Raji (cell line): ENCODE results near the gene PIP5K1C.

ENCODE experiments used
- POLR2A ChIP-seq: IDR thresholded peaks from 2 replicates; pipeline ENCODE4 v1.6.1; 2011; ENCODE audit warnings: low read depth, low read length, control low read depth; ENCODE audit not compliant: insufficient read depth

Gene PIP5K1C

DNA sequence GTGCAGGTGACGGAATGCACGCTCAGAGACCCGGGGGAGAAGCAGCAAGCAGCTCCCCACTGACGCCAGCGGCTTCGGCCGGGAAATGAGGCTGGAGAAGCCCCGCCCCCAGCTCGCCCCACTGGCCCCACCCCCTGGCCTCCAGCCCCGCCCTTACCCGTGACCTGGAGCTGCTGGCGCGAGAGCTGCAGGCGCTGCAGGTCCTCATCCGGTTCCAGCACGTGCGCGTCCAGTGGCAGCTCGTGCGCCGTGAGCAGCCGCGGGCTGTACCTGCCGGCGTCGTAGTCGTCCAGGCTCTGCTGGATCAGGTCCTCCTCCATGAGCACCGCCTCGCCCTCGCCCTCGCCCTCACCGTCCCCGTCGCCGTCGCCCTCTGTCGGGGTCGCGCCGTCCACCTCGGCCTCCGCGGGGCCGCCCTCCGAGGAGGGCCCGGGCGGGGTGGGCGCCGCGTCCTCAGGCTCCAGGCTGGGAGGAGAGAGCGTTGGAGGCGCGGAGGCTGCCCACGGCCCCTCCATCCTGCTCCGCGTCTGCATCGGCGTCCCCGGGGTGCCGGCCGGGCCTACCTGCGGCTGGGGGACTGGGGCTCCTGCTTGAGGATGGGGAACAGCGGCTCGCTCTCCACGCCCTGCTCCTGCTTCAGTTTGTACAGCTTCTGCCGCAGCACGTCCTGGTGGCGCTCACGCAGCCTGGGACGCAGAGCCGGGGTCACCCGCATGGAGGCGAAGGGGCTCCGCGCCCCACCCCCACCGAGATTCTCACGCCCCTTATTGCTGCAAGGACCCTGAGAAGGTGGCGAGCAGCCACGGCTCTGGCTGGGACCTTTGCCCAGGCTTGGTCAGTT lies 87.1 kb downstream of the PIP5K1C start:
- no peak for TF ChIP-seq POLR2A

DNA sequence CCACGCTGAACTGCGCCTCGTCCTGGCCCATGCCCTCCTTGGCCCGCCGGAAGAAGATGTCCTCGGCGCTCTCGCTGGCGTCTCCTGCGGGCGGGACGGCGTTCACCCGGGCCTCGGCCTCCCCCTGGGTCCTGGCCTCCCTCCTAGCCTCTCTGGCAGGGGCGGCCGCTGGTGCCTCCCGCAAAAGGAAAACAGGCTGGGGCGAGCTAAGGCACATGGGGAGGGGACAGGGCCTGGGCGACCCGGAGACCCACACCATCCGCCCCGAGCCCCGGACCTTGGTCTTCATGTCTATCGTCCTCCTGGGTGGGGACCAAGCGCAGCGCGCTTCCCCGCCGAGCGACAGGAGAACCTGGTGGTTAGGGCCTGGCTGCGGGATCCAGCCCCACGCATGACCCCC lies 87.9 kb downstream of the PIP5K1C start:
- TF ChIP-seq POLR2A: no peak

DNA sequence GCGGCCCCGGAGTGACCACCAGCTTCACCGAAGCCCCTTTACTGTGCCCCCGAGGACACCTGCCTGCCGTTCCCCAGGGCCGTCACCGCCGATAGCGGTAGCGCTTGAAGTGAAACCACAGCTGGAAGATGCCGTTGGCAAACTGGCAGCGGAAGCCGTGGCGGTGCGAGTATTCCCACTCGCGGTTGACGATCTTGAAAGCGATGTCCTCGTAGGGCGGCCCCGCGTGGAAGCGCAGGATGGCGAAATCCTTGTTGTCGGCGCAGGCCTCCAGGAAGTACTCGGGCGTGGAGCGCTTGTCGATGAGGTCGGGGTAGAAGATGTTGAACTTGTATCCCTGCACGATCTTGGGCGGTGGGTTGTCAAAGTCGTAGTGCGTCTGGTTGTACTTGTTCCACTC lies 88.4 kb downstream of the PIP5K1C start:
- no peak for TF ChIP-seq POLR2A

DNA sequence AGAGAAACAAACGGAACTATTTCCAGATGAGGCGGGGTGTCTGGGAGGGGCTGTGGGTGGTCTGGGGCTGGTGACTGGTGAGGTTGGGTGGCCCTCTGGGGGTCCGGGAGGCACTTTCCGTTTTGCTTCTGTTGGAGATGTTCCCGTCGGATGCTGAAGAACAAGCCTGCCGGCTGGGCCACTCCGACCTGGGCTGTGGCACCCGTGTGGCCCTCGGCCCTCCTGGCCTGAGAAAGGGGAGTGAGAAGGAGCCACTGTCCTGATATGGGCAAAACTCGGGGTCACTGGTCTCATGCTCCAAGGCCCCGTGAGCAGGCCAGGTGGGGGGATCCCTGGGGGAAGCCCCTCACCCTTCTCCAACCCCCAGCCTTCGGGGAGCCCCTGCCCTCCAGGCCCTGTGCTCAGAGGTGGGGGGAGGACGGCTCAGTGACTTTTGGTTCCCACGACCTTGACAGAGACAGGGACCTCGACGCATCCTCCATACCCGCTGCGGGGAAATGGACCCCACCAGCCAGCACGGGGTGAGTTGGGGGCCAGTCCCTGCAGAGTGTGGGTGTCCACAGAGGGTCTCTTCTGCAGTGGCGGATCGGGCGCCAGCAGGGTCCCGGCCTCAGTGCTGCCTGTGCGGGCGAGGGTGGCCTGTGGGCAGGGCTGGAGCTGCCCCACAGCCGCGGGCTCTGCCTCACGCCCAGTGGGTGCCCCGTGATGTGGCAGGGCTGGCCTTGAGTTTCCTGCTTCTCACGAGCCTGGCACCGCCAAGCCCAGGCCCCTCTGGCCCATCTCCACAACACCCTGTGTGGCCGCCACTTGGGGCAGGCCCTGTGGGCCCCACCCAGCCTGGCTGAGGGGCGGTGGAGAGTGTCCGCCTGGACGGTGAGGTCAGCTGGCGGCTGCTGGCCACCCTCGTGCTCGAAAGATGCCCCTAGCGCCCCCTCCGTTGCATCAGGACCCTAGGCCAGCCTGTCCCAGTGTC lies 89.2 kb downstream of the PIP5K1C start:
- TF ChIP-seq POLR2A: no peak

DNA sequence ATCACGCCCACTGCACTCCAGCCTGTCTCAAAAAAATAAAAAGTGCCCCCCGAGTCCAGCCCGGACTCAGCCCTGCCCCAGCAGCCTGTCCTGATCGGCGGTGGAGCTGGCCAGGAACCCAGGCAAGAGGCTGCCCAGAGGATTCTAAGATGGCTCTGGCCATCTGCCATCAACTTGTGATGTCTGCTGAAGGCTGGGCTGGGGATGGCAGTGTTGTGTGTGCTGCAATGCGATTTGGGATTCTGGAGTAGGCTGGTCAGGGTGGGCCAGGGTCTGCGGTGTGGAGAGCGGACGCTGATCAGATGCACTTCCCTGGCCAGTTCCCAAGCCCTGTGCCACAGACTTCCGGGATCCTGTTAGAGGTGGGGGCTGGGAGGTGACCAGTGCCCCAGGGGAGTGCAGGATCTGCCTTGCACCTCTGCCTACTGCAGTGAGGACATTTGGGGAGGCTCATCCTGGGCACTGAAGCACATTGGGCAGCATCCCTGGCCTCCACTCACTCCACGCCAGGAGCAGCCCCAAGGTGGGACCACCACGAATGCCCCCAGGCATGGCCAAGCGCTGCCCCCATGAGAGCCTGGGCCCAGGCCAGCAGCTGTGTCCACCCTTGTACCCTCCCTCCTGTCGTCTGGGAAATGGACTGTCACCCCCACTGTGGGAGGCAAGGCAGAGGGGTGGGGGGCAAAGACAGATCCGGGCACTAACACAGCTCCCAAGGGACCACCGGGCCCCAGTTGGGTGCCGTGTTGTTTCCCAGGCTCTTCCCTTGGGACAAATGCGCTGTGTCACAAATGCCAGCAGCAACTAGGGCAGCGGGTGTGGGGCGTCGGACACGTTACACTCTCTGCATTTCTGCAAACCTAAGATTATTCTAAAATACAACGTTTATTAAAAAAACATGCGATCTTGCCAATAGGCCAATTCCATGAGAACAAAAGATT lies 90.2 kb downstream of the PIP5K1C start:
- TF ChIP-seq POLR2A: no peak

DNA sequence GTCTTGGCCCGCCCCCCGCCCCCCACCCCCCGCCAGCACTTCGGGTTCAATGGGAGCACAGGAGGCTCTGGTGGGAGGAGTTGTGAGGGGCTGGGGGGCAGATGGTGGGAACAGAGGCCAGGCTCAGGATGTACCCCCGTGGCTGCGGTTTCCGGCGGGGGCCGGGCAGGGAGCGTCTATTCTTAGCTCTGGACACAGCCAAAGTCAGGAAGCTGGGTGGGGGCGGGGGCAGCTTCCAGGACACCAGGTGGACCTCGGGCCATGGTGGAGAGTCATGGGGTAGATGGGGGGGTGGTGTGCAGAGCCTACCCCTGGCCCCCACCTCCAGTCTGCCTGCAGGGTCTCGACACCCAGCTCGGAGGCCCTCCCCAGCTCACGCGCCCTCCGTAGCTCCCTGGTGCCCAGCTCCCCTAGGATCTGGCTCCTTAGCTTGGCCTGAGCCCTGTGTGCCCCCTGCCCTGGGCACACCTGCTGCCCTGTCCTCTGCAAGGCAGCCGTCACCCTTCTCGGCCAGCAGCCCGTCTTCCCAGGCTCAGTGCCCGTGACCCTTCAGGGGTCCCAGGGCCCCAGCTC lies 91.4 kb downstream of the PIP5K1C start:
- TF ChIP-seq POLR2A: no peak

DNA sequence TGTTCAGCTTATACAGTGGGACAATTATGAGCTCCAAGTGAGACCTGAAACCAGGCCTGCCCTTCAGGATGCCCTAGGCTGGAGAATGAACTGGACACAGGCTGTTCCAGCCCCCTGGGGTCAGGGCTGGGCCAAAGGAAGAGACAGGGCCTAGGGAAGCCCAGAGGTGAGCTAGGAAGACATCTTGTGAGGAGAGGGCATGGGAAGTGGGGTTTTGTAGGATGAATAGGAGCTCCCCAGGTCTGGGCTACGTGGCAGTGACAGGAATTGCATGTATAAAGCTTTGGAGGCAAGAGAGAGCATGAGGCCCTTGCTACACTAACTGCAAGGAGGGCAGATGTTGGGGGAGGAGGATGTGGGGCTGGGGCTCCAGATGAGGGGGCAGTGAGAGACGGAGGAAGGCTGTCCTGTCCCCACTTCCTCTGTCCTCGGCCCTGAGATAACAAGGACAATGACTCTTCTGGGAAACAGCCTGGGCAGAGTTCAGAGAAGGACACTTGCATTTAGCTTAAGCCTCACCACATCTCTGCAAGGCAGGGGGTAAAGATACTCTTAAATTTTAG lies 92.1 kb downstream of the PIP5K1C start:
- TF ChIP-seq POLR2A: no peak

DNA sequence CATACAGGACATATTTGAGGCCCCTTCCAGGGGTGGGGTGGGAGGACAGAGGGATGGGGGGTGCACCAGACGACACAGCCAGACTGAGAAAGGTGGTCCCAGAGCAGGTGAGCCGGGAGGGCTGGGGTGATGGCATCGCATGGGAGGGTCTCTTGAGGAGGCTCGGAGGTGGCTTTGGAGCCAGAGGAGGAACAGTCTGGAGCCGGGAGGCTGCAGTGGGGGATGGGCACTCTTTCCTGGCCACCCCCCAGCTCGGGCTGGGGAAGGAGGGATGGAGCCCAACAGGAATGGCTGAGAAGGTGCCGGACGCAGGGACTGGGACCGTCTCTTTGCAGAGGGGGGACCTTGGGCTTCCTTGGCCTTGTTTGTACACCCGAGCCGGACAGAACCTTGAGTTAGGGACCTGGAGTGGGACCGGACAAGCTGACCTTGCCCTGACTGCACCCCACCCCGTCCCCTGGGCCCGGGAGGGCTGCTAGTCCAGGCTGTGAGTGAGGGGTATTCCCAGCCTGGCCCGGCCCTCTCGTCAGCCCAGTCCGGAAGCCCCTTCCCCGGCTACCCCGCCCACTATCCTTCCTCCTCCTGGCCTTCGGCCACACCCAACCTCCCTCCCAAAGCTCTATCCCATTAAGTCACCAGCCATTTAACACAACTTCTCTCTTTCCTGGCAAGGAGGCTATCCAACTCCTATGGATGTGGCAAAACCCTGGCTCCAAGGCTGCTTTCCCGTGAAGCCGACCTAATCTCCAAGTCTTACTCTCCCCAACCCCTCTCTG lies 92.8 kb downstream of the PIP5K1C start:
- TF ChIP-seq POLR2A: no peak

DNA sequence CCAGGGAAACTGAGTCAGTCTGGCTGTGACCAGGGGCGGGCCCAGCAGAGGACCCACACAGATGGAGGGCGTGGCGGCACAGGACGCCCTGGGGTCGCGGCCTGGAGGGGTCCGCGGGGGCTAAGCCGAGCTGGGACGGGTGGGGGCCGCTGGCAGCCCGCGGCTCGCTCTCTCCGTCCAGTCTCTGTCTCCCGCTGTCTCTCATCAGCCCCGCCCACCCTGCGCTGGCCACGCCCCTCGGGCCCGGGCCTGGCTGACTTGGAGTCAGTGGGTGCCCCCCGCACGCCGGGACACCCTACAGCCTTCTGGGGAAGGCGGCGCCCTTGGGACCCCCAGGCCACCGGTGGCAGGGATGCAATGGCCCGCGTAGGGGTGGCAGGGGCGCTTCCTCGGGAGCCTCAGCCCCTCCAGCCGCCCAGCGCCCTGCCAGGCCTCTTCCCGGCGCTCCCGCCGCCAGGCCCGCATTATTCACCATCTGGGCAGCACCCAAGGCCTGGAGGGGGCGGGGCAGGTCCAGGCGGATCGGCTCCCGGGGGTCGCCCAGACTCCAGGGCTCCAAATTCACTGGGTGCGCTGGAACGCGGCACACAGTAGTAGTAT lies 93.5 kb downstream of the PIP5K1C start, which contains the start of gene TBXA2R:
Gene TBXA2R (minus strand): TSS at position 186 of the 600 bp plus-strand sequence. CDS start 6,241 bp downstream, outside the sequence.
- no peak for TF ChIP-seq POLR2A

DNA sequence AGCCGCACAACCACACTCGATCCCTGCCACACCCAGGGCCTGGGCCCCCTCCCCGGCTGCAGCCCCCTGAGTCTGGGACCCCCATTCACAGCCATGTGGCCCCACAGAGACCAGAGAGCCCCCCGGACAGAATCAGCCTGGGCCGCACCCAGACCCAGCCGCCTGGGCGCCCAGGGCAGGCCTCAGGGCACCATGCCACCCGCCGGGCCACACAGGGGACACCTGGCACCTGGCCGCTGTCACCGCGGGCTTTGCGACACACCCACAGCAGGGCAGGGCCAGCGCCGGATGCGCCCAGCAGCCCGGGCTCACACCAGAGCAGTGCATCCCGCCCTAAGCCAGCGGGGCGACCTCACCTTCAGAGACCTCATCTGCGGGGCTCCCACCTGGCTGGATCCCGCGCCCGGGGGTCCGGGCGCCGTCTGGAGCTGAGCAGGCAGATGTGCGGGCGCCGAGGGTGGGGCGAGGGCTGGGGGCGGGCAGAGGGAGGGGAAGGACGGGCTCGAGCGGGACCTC lies 94.0 kb downstream of the PIP5K1C start:
- TF ChIP-seq POLR2A: no peak

DNA sequence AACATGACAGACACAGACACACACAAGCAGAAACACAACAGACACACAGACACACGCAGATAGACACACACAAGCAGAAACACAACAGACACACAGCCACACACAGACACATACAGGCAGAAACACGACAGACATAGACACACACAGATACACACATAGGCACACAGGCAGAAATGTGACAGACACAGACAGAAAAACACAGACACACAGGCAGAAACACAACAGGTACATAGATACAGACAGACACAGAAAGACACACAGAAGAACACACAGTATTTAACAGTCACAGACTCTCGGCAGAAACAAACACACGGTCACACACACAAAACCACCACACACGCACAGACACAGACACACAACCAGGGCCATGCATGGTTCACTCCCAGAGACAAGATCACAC lies 94.5 kb downstream of the PIP5K1C start:
- no peak for TF ChIP-seq POLR2A

DNA sequence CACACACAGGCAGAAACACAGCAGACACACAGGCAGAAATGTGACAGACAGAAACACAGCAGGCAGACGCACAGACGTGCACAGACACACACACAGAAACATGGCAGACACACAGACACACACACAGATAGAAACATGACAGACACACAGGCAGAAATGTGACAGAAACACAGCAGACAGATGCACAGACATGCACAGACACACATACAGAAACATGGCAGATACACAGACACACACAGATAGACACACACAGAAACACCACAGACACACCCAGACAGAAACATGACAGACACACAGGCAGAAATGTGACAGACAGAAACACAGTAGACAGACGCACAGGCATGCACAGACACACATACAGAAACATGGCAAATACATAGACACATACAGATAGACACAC lies 94.9 kb downstream of the PIP5K1C start:
- TF ChIP-seq POLR2A: no peak

DNA sequence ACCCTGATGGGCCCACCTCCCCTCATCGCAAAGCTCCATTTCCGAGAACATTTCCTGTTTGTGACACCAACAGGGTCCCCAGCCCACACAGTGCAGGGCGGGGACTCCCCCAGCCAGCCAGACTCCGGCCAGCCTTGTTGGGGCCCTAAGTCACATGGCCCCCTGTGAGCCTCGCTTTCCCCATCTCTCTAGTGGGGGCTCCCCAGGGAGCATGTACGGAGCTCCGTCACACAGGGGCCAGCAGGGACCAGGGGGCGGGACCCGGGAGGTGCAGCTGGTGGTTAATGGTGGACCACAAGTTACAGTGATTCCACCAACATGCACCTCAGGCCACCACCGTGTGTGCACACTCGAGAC lies 95.3 kb downstream of the PIP5K1C start:
- no peak for TF ChIP-seq POLR2A
